Calu3 (cell line): ENCODE measurements around the gene KLC3. TPM values are rescaled to one million over a fixed set of nuclear protein-coding genes. Genes with fewer than 3 reads are reported as not detected.

Source experiments
- BruUV-seq: library from RNA; stranded (reverse); fragments of 400-500 nt; replicated peaks from 2 replicates; lab custom pipeline; 2021; lab: Mats Ljungman, UMichigan
- CTCF ChIA-PET: fragments of 300-600 bp; sonication (Branson Sonifier 250); formaldehyde crosslinking; loops from one replicate; lab custom pipeline; 2022; ENCODE audit warnings: antibody characterized with exemption; lab: Charles Lee
- DNase-seq: peaks from one replicate; pipeline ENCODE4 v3.0.0; 2022
- H3K27ac Mint-ChIP-seq: one replicate; pipeline ENCODE4 v1.8.0; 2022; ENCODE audit warnings: mixed read lengths; ENCODE audit not compliant: unreplicated experiment
- H3K27me3 Mint-ChIP-seq: one replicate; pipeline ENCODE4 v1.8.0; 2022; ENCODE audit warnings: mixed read lengths; ENCODE audit not compliant: unreplicated experiment
- H3K36me3 Mint-ChIP-seq: one replicate; pipeline ENCODE4 v1.8.0; 2022; ENCODE audit warnings: mild to moderate bottlenecking, moderate library complexity, mixed read lengths; ENCODE audit not compliant: insufficient read depth, unreplicated experiment
- H3K4me1 Mint-ChIP-seq: one replicate; pipeline ENCODE4 v1.8.0; 2022; ENCODE audit warnings: mild to moderate bottlenecking, low read depth, mixed read lengths; ENCODE audit not compliant: unreplicated experiment
- H3K4me3 Mint-ChIP-seq: one replicate; pipeline ENCODE4 v1.8.0; 2022; ENCODE audit warnings: mild to moderate bottlenecking, low read depth, moderate library complexity, mixed read lengths; ENCODE audit not compliant: unreplicated experiment
- H3K9me3 Mint-ChIP-seq: one replicate; pipeline ENCODE4 v1.8.0; 2022; ENCODE audit warnings: low read depth, mixed read lengths; ENCODE audit not compliant: unreplicated experiment
- CTCF ChIP-seq: fragments of 200-600 bp; IDR thresholded peaks from one replicate; pipeline ENCODE4 v1.8.0; 2022; ENCODE audit warnings: antibody characterized with exemption; ENCODE audit not compliant: unreplicated experiment
- intact Hi-C: fragments of 100-400 bp; cut with micrococcal nuclease; formaldehyde crosslinking; loops from one replicate; pipeline ENCODE4 v1.10.0; 2022; ENCODE audit not compliant: unreplicated experiment
- total RNA-seq: library from RNA; stranded (reverse); gene quantifications from 2 replicates; pipeline ENCODE4 v1.2.3, GENCODE V29; 2022

The KLC3 gene
- total RNA-seq, 1 experiment from 2014 or later, result 3.3 TPM

- no peak overlapping the region for H3K4me3 Mint-ChIP-seq
- TF ChIP-seq CTCF, result no peak
- no peaks in the 10 kb centered on the region for H3K4me1 Mint-ChIP-seq
- H3K27me3 Mint-ChIP-seq, result no peaks in the 10 kb centered on the region
- H3K9me3 Mint-ChIP-seq, result no peaks in the 10 kb centered on the region
- H3K36me3 Mint-ChIP-seq, result peaks cover 51% of the 10 kb centered on the region
- H3K27ac Mint-ChIP-seq, result no peak overlapping the region
- intact Hi-C loops, result no loop called here
- DNase-seq, result no peak
- CTCF ChIA-PET, result interaction anchor here (1.2 kb wide), 1 partner anchor 14 kb away, joined by 5 read pairs; no protein-coding TSS in a partner anchor
- no TSS peak for BruUV-seq
Measured at GRCh38 chr19:45354241-45354842, 13.8 kb downstream of the KLC3 start.

- no peak for TF ChIP-seq CTCF
- CTCF ChIA-PET, result no interaction called here
- intact Hi-C loops, result no loop called here
- H3K36me3 Mint-ChIP-seq, result peaks cover 46% of the 10 kb centered on the region
- no TSS peak for BruUV-seq
- H3K9me3 Mint-ChIP-seq, result no peaks in the 10 kb centered on the region
- no peak for DNase-seq
- no peaks in the 10 kb centered on the region for H3K4me1 Mint-ChIP-seq
- no peaks in the 10 kb centered on the region for H3K27me3 Mint-ChIP-seq
- H3K27ac Mint-ChIP-seq, result no peak overlapping the region
- H3K4me3 Mint-ChIP-seq, result no peak overlapping the region
Measured at GRCh38 chr19:45355402-45355801, 14.9 kb downstream of the KLC3 start.

GRCh38 chr19:45355910-45356309, 15.4 kb downstream of the KLC3 start:
- Mint-ChIP-seq H3K4me1 (no peaks in the 10 kb centered on the region), H3K4me3 (no peak overlapping the region), H3K36me3 (peaks cover 47% of the 10 kb centered on the region), H3K27me3 (no peaks in the 10 kb centered on the region), H3K9me3 (no peaks in the 10 kb centered on the region), H3K27ac (no peak overlapping the region)
- no TSS peak for BruUV-seq
- no peak for DNase-seq
- CTCF ChIA-PET, result no interaction called here
- intact Hi-C loops, result no loop called here
- no peak for TF ChIP-seq CTCF

GRCh38 chr19:45356760-45357444, 16.4 kb downstream of the KLC3 start:
- no peak overlapping the region for H3K27ac Mint-ChIP-seq
- H3K4me1 Mint-ChIP-seq, result no peaks in the 10 kb centered on the region
- CTCF ChIA-PET, result no interaction called here
- no peaks in the 10 kb centered on the region for H3K27me3 Mint-ChIP-seq
- no peak for DNase-seq
- no peak overlapping the region for H3K4me3 Mint-ChIP-seq
- H3K9me3 Mint-ChIP-seq, result no peaks in the 10 kb centered on the region
- intact Hi-C loops, result no loop called here
- BruUV-seq, result no TSS peak
- no peak for TF ChIP-seq CTCF
- peaks cover 54% of the 10 kb centered on the region for H3K36me3 Mint-ChIP-seq
